Parathyroid adenoma (tissue), 2 donors: ENCODE data around the gene ZFP14.

Source experiments
- H2AFZ ChIP-seq: fragments of 300-600 bp; sonication (generic); one replicate; pipeline ENCODE4 v1.7.0; 2017; ENCODE audit warnings: antibody characterized with exemption, mild to moderate bottlenecking
- H3K27ac ChIP-seq: fragments of 300-600 bp; sonication (generic); one replicate; pipeline ENCODE4 v1.7.0; 2017
- H3K27me3 ChIP-seq: fragments of 300-600 bp; sonication (generic); one replicate; pipeline ENCODE4 v1.7.0; 2017; ENCODE audit warnings: low read length; ENCODE audit not compliant: control insufficient read depth, insufficient read depth
- H3K36me3 ChIP-seq: fragments of 300-600 bp; sonication (generic); one replicate; pipeline ENCODE4 v1.7.0; 2017; ENCODE audit warnings: low read length; ENCODE audit not compliant: control insufficient read depth, insufficient read depth
- H3K4me1 ChIP-seq: fragments of 300-600 bp; sonication (generic); one replicate; pipeline ENCODE4 v1.7.0; 2017; ENCODE audit warnings: control low read depth
- H3K4me2 ChIP-seq: fragments of 300-600 bp; sonication (generic); one replicate; pipeline ENCODE4 v1.7.0; 2017; ENCODE audit warnings: low read length
- H3K4me3 ChIP-seq: fragments of 300-600 bp; sonication (generic); one replicate; pipeline ENCODE4 v1.7.0; 2017; ENCODE audit warnings: low read depth, low read length
- H3K79me2 ChIP-seq: fragments of 300-600 bp; sonication (generic); one replicate; pipeline ENCODE4 v1.7.0; 2017; ENCODE audit warnings: control low read depth
- H3K9ac ChIP-seq: fragments of 300-600 bp; sonication (generic); one replicate; pipeline ENCODE4 v1.7.0; 2017; ENCODE audit warnings: mild to moderate bottlenecking
- H3K9me3 ChIP-seq: fragments of 300-600 bp; sonication (generic); one replicate; pipeline ENCODE4 v1.7.0; 2017; ENCODE audit warnings: low read length; ENCODE audit not compliant: control insufficient read depth
- CTCF ChIP-seq: fragments of 300-600 bp; sonication (generic); IDR thresholded peaks from one replicate; pipeline ENCODE4 v1.7.0; 2017; ENCODE audit warnings: antibody characterized with exemption, mild to moderate bottlenecking
- donor health status: primary hyperparathyroidism.

The ZFP14 gene

GRCh38 chr19:36401475-36401874 lies 22.5 kb upstream of the ZFP14 start:
- no peak overlapping the region for H3K4me2 ChIP-seq
- no peaks in the 10 kb centered on the region for H3K4me1 ChIP-seq
- H3K9ac ChIP-seq = no peak overlapping the region
- no peaks in the 10 kb centered on the region for H3K36me3 ChIP-seq
- H3K79me2 ChIP-seq = no peaks in the 10 kb centered on the region
- H3K27me3 ChIP-seq = no peaks in the 10 kb centered on the region
- H3K27ac ChIP-seq = no peak overlapping the region
- no peak for TF ChIP-seq CTCF
- H3K9me3 ChIP-seq = no peaks in the 10 kb centered on the region
- H2AFZ ChIP-seq = no peak overlapping the region
- no peak overlapping the region for H3K4me3 ChIP-seq

- H3K27ac ChIP-seq = no peak overlapping the region
- TF ChIP-seq CTCF = no peak
These were observed 19.6 kb upstream of the ZFP14 start for GRCh38 chr19:36398571-36398970.

GRCh38 chr19:36392916-36393673 lies 14.1 kb upstream of the ZFP14 start:
- Histone ChIP-seq H3K9ac (no peak overlapping the region), H3K27ac (no peak overlapping the region), H3K4me2 (no peak overlapping the region), H3K27me3 (no peaks in the 10 kb centered on the region), H3K36me3 (peaks cover 7% of the 10 kb centered on the region), H3K4me3 (no peak overlapping the region), H3K9me3 (no peaks in the 10 kb centered on the region), H3K4me1 (no peaks in the 10 kb centered on the region), H2AFZ (no peak overlapping the region), H3K79me2 (no peaks in the 10 kb centered on the region)
- no peak for TF ChIP-seq CTCF

More at GRCh38 chr19:36398571-36398970, 19.6 kb upstream of the ZFP14 start:
- no peaks in the 10 kb centered on the region for H3K27me3 ChIP-seq
- no peaks in the 10 kb centered on the region for H3K4me1 ChIP-seq
- H3K4me2 ChIP-seq = no peak overlapping the region
- no peaks in the 10 kb centered on the region for H3K79me2 ChIP-seq
- H3K36me3 ChIP-seq = peaks cover 7% of the 10 kb centered on the region
- no peak overlapping the region for H2AFZ ChIP-seq
- H3K9ac ChIP-seq = no peak overlapping the region
- no peaks in the 10 kb centered on the region for H3K9me3 ChIP-seq
- H3K4me3 ChIP-seq = no peak overlapping the region

DNA sequence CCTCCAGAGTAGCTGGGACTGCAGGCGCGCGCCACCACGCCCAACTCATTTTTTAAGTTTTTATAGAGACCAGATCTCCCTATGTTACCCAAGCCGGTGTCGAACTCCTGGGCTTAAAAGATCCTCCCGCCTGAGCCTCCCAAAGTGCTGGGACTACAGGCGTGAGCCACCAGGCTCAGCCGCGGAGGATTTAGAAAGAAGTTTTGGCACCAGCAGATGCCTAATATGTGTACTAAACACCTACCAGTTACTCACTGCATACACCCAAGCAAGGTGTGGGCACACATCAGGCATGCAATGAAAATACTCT lies 464 bp upstream of the ZFP14 start:
- Histone ChIP-seq H3K4me1 (peaks cover 4% of the 10 kb centered on the region), H3K4me3 (peak overlapping the region; percentile 89), H3K4me2 (peak overlapping the region; percentile 77), H3K27me3 (no peaks in the 10 kb centered on the region), H3K9me3 (no peaks in the 10 kb centered on the region), H3K79me2 (peaks cover 6% of the 10 kb centered on the region), H2AFZ (peak overlapping the region; percentile 92), H3K9ac (no peak overlapping the region), H3K36me3 (no peaks in the 10 kb centered on the region), H3K27ac (peak overlapping the region; percentile 79)
- TF ChIP-seq CTCF = no peak
